ENCODE data around the gene WSB1.

- TF ChIP-seq POLR2AphosphoS5 (IDR thresholded peaks at IDR 0.05; ENCODE audit: low read length) (no peak), CBX5 (IDR thresholded peaks at IDR 0.05; ENCODE audit: low read depth) (no peak), POLR2A (IDR thresholded peaks at IDR 0.05; ENCODE audit: low read depth, low read length) (no peak), CTCF (IDR thresholded peaks at IDR 0.05 in 2 of 3, conservative IDR thresholded peaks at IDR 0.05 in 1 of 3; ENCODE audit: control insufficient read depth in 2 of 3, extremely low read depth in 1 of 3, insufficient read depth in 1 of 3, low read depth in 3 of 3, low read length in 3 of 3) (no peak), GABPA (IDR thresholded peaks at IDR 0.05; ENCODE audit: low read depth) (no peak), SRF (IDR thresholded peaks at IDR 0.05; ENCODE audit: low read depth in 2 of 2, low read length in 2 of 2) (no peak), ZBTB40 (IDR thresholded peaks at IDR 0.05; ENCODE audit: borderline replicate concordance) (no peak), PBX3 (IDR thresholded peaks at IDR 0.05; ENCODE audit: insufficient replicate concordance, low read depth, low read length) (no peak), STAT3 (IDR thresholded peaks at IDR 0.05; ENCODE audit: low read depth, low read length) (no peak), ETV6 (conservative IDR thresholded peaks at IDR 0.05 in 1 of 2, IDR thresholded peaks at IDR 0.05 in 1 of 2; ENCODE audit: borderline replicate concordance in 1 of 2, low read depth in 1 of 2) (no peak), RFX5 (IDR thresholded peaks at IDR 0.05; ENCODE audit: low read depth, low read length) (no peak), STAT1 (conservative IDR thresholded peaks at IDR 0.05) (no peak), NRF1 (conservative IDR thresholded peaks at IDR 0.05; ENCODE audit: low read depth, low read length) (no peak)
Measured at GRCh38 chr17:27247958-27248342, 46.0 kb upstream of the WSB1 start.

All from GM12878 (cell line).